ENCODE data around the gene NEK4.

NEK4 gene

DNA sequence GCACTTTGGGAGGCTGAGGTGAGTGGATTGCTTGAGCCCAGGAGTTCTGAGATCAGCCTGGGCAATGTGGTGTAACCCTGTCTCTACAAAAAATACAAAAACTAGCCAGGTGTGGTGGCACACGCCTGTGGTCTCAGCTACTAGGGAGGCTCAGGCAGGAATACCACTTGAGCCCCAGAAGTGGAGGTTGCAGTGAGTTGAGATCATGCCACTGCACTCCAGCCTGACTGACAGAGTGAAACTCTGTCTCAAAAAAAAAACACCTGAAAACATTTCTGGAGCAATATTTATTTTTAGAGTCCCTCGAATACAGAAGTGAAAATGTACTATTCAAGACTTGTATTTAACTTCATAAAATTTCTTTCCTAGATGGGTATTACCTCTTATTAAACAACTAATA is 60.2 kb downstream of the NEK4 start:
- H3K9me3 ChIP-seq (ENCODE audit: severe bottlenecking), result no peaks in the 10 kb centered on the region
- no peak overlapping the region for H3K27ac ChIP-seq (ENCODE audit: poor library complexity, severe bottlenecking)
- peaks cover 34% of the 10 kb centered on the region for H3K36me3 ChIP-seq (ENCODE audit: low read depth)
- H3K4me1 ChIP-seq (ENCODE audit: insufficient read depth, poor library complexity, severe bottlenecking), result peaks cover 4% of the 10 kb centered on the region
- H3K27me3 ChIP-seq (ENCODE audit: insufficient read depth, poor library complexity, severe bottlenecking), result no peaks in the 10 kb centered on the region
- H3K4me3 ChIP-seq (ENCODE audit: severe bottlenecking), result no peak overlapping the region
- no peak for ATAC-seq (ENCODE audit: low read depth)
- no peak for TF ChIP-seq CTCF (IDR thresholded peaks at IDR 0.05; ENCODE audit: poor library complexity, severe bottlenecking)
- DNase-seq (ENCODE audit: low spot score), result no peak

DNA sequence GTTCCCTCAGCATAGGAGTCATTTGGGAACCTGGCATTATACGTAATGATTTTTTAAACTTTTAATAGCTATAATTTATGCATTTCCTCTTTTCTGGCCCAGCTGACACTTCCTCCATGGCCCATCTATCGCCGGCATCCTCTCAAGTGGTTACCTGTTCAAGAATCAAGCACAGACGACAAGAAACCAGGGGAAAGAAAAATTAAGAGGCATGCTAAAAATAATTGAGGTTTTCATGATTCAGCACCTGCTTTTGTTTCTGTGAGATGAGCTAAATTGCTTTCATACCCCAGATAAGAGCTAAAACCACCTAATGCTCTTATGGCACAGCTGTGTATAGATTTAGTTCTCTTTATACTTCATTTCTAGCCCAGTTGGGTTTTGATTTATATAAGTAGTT is 63.2 kb downstream of the NEK4 start:
- no peak for TF ChIP-seq CTCF (IDR thresholded peaks at IDR 0.05; ENCODE audit: poor library complexity, severe bottlenecking)
- ATAC-seq (ENCODE audit: low read depth) (no peak), DNase-seq (ENCODE audit: low spot score) (no peak)
- H3K36me3 ChIP-seq (ENCODE audit: low read depth), result peaks cover 30% of the 10 kb centered on the region
- no peak overlapping the region for H3K27ac ChIP-seq (ENCODE audit: poor library complexity, severe bottlenecking)
- no peak overlapping the region for H3K4me3 ChIP-seq (ENCODE audit: severe bottlenecking)
- H3K9me3 ChIP-seq (ENCODE audit: severe bottlenecking), result no peaks in the 10 kb centered on the region
- no peaks in the 10 kb centered on the region for H3K27me3 ChIP-seq (ENCODE audit: insufficient read depth, poor library complexity, severe bottlenecking)
- peaks cover 9% of the 10 kb centered on the region for H3K4me1 ChIP-seq (ENCODE audit: insufficient read depth, poor library complexity, severe bottlenecking)

- TF ChIP-seq CTCF (IDR thresholded peaks at IDR 0.05; ENCODE audit: poor library complexity, severe bottlenecking), result no peak
- Histone ChIP-seq H3K4me3 (ENCODE audit: severe bottlenecking) (peak within 1 kb of the TSS; percentile 97), H3K27ac (ENCODE audit: poor library complexity, severe bottlenecking) (peak within 1 kb of the TSS; percentile 64), H3K9me3 (ENCODE audit: severe bottlenecking) (no peaks in the 10 kb centered on the region), H3K4me1 (ENCODE audit: insufficient read depth, poor library complexity, severe bottlenecking) (peaks cover 9% of the 10 kb centered on the region), H3K27me3 (ENCODE audit: insufficient read depth, poor library complexity, severe bottlenecking) (no peaks in the 10 kb centered on the region), H3K36me3 (ENCODE audit: low read depth) (peaks cover 25% of the 10 kb centered on the region)
- peak; percentile 82 for DNase-seq (ENCODE audit: low spot score)
- peak; percentile 93 for ATAC-seq (ENCODE audit: low read depth)
These were observed 64.8 kb downstream of the NEK4 start, which contains the start of the genes GLT8D1 and SPCS1 for GRCh38 chr3:52705688-52706686. Gene GLT8D1, minus strand, starts transcription at chr3:52705791. Its CDS starts 5,331 bp downstream, at chr3:52700460. Gene SPCS1, plus strand, starts transcription at chr3:52706106. Its CDS starts 141 bp downstream, at chr3:52706247.

GRCh38 chr3:52705438-52705687 is 65.4 kb downstream of the NEK4 start:
- DNase-seq (ENCODE audit: low spot score) (peak; percentile 64), ATAC-seq (ENCODE audit: low read depth) (no peak)
- peak overlapping the region; percentile 64 for H3K27ac ChIP-seq (ENCODE audit: poor library complexity, severe bottlenecking)
- no peak for TF ChIP-seq CTCF (IDR thresholded peaks at IDR 0.05; ENCODE audit: poor library complexity, severe bottlenecking)
- H3K27me3 ChIP-seq (ENCODE audit: insufficient read depth, poor library complexity, severe bottlenecking), result no peaks in the 10 kb centered on the region
- no peaks in the 10 kb centered on the region for H3K9me3 ChIP-seq (ENCODE audit: severe bottlenecking)
- peak overlapping the region; percentile 97 for H3K4me3 ChIP-seq (ENCODE audit: severe bottlenecking)
- peaks cover 9% of the 10 kb centered on the region for H3K4me1 ChIP-seq (ENCODE audit: insufficient read depth, poor library complexity, severe bottlenecking)
- peaks cover 26% of the 10 kb centered on the region for H3K36me3 ChIP-seq (ENCODE audit: low read depth)

All from RWPE2 (cell line).